ENCODE data around the gene CALML3. TPM values are rescaled to one million over a fixed set of nuclear protein-coding genes. Genes with fewer than 3 reads are reported as not detected.

Gene CALML3
- total and polyA plus RNA-seq, 10 of the 15 experiments (the other 5 are each of a cell fraction or from before 2014, with no cell fraction given) = not detected

GRCh38 chr10:5512881-5513612 is 11.7 kb upstream of the CALML3 start (continued):
- TF ChIP-seq CREB1 (IDR thresholded peaks at IDR 0.05; ENCODE audit: low read depth) = no peak
- TF ChIP-seq NR2F1 (conservative IDR thresholded peaks at IDR 0.05) = no peak
- no peak for TF ChIP-seq HCFC1 (IDR thresholded peaks at IDR 0.05; ENCODE audit: low read length)
- no peak for TF ChIP-seq TARDBP (IDR thresholded peaks at IDR 0.05; ENCODE audit: borderline replicate concordance)
- TF ChIP-seq NFYB (IDR thresholded peaks at IDR 0.05; ENCODE audit: insufficient read depth, low read depth, low read length) = no peak

GRCh38 chr10:5514226-5514850 is 10.4 kb upstream of the CALML3 start:
- Histone ChIP-seq H3K9me3 (replicated peaks; ENCODE audit: control insufficient read depth, insufficient read depth, low read length) (no peaks in the 10 kb centered on the region), H3K4me1 (ENCODE audit: control insufficient read depth, insufficient read depth, low read length) (no peaks in the 10 kb centered on the region), H3K27me3 (replicated peaks in 1 of 2; ENCODE audit: control insufficient read depth in 2 of 2, insufficient read depth in 2 of 2, low read length in 1 of 2) (peaks cover 0 to 7% of the 10 kb centered on the region in 2 experiments; a peak in 2 of 4 replicates), H3K79me2 (ENCODE audit: control insufficient read depth, insufficient read depth, low read length) (no peaks in the 10 kb centered on the region), H3K4me3 (no peak overlapping the region), H2AFZ (ENCODE audit: control insufficient read depth, low read depth, low read length) (no peak overlapping the region), H3K4me2 (ENCODE audit: control insufficient read depth, insufficient read depth) (no peak overlapping the region), H4K20me1 (ENCODE audit: control insufficient read depth, insufficient read depth) (no peaks in the 10 kb centered on the region), H3K9ac (ENCODE audit: control insufficient read depth, insufficient read depth, low read length) (no peak overlapping the region), H3K36me3 (ENCODE audit: control insufficient read depth in 2 of 2, insufficient read depth in 2 of 2, low read length in 1 of 2) (no peaks in the 10 kb centered on the region), H3K27ac (ENCODE audit: control insufficient read depth, insufficient read depth) (no peak overlapping the region)
- DNase-seq (ENCODE audit: low read depth, low spot score) (no peak), ATAC-seq (no peak), FAIRE-seq (no peak)
- ChIA-PET CTCF (no interaction called here), RAD21 (ENCODE audit: unreplicated experiment) (no interaction called here), SMC1A (ENCODE audit: uncharacterized antibody, unreplicated experiment) (no interaction called here), POLR2A (no interaction called here)
- in situ Hi-C loops (cut with MboI) (no loop called here), intact Hi-C loops (cut with micrococcal nuclease; ENCODE audit: unreplicated experiment) (no loop called here)
- TF ChIP-seq PAX5 (IDR thresholded peaks at IDR 0.05; ENCODE audit: borderline replicate concordance, low read depth, low read length) = no peak
- TF ChIP-seq NKRF (conservative IDR thresholded peaks at IDR 0.05) = no peak
- TF ChIP-seq EGR1 (IDR thresholded peaks at IDR 0.05; ENCODE audit: borderline replicate concordance in 1 of 2, low read depth in 2 of 2, low read length in 2 of 2) = no peak
- TF ChIP-seq RB1 (IDR thresholded peaks at IDR 0.05; ENCODE audit: borderline replicate concordance) = no peak
- TF ChIP-seq SMARCA5 (IDR thresholded peaks at IDR 0.05) = no peak
- TF ChIP-seq IRF5 (IDR thresholded peaks at IDR 0.05; ENCODE audit: borderline replicate concordance) = no peak
- TF ChIP-seq HDAC2 (IDR thresholded peaks at IDR 0.05) = no peak
- no TSS peak for BruUV-seq (replicated peaks)
- WGBS (ENCODE audit: insufficient coverage, insufficient replicate concordance, low lambda C conversion rate, missing lambda C conversion rate) = 38% methylated on average over 16 of the region's 16 CpGs

All from GM12878 (cell line).